Measurements from ENCODE around the gene FLNB.

FLNB gene

DNA sequence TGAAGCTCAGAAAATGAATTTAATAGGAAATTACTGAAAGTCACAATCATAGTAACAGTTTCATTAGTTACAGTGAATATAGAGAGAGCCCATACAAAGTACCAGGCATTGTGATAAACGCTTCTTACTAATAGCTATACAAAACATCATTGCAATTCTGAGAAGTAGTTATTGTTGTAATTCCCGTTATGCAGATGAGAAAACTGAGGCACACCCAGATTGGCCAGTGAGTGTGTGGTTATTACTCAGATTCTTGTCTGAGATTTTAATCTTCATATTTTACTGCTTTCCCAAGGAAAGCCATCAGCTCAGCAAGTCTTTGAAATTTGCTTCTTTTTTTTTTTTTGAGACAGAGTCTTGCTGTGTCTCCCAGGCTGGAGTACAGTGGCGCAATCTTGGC is 14.3 kb downstream of the FLNB start:
- TF ChIP-seq, protein P1, sequence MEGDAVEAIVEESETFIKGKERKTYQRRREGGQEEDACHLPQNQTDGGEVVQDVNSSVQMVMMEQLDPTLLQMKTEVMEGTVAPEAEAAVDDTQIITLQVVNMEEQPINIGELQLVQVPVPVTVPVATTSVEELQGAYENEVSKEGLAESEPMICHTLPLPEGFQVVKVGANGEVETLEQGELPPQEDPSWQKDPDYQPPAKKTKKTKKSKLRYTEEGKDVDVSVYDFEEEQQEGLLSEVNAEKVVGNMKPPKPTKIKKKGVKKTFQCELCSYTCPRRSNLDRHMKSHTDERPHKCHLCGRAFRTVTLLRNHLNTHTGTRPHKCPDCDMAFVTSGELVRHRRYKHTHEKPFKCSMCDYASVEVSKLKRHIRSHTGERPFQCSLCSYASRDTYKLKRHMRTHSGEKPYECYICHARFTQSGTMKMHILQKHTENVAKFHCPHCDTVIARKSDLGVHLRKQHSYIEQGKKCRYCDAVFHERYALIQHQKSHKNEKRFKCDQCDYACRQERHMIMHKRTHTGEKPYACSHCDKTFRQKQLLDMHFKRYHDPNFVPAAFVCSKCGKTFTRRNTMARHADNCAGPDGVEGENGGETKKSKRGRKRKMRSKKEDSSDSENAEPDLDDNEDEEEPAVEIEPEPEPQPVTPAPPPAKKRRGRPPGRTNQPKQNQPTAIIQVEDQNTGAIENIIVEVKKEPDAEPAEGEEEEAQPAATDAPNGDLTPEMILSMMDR (IDR thresholded peaks at IDR 0.05; ENCODE audit: low read depth, low read length, missing control alignments), result no peak
- no peak overlapping the region for H3K4me3 ChIP-seq (replicated peaks; ENCODE audit: low read depth, low read length)

GRCh38 chr3:58023531-58023930 is 15.3 kb downstream of the FLNB start:
- H3K4me3 ChIP-seq (replicated peaks; ENCODE audit: low read depth, low read length), result no peak overlapping the region
- DNase-seq (ENCODE audit: extremely low read depth, low read depth), result no peak
- TF ChIP-seq, protein P1 (IDR thresholded peaks at IDR 0.05; ENCODE audit: low read depth, low read length, missing control alignments), result no peak

More for the DNA sequence above, 14.3 kb downstream of the FLNB start:
- no peak for DNase-seq (ENCODE audit: extremely low read depth, low read depth)

GRCh38 chr3:58025406-58025805 is 17.2 kb downstream of the FLNB start:
- TF ChIP-seq, protein P1 (IDR thresholded peaks at IDR 0.05; ENCODE audit: low read depth, low read length, missing control alignments), result no peak
- H3K4me3 ChIP-seq (replicated peaks; ENCODE audit: low read depth, low read length), result no peak overlapping the region
- DNase-seq (ENCODE audit: extremely low read depth, low read depth), result no peak

DNA sequence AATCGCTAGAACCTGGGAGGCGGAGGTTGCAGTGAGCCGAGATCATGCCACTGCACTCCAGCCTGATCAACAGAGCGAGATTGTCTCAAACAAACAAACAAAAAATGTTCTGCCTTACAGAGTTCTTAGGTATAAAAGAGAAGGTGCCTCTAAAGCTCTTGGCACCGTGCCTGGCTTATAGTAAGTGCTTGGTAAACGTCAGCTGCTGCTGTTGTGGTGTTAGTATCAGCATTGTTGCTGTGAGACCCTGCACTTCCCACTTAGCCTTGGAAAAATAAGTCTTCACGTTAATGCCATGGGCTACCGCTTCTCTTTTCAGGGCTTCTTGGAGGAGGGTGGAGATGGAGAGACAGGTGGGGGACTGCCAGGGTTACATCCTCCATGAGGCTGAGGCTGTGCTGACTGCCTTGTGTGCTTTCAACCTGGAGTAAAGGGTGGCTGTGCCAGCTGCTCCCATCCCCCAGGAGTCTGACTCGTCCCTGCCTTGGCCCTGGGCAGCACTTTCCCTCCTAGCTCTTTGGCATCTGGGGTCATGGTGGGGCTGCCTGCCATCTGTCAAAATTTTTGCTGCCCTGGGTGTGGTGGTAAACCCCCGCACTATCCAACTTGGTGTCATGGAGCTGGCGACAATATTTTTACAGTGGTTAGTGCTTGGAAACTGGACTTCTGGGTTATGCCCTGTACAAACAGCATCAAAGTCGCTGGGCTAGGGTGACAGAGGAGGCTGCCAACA is 17.8 kb downstream of the FLNB start:
- TF ChIP-seq, protein P1 (IDR thresholded peaks at IDR 0.05; ENCODE audit: low read depth, low read length, missing control alignments), result no peak
- no peak overlapping the region for H3K4me3 ChIP-seq (replicated peaks; ENCODE audit: low read depth, low read length)
- no peak for DNase-seq (ENCODE audit: extremely low read depth, low read depth)

- no peak for DNase-seq (ENCODE audit: extremely low read depth, low read depth)
- H3K4me3 ChIP-seq (replicated peaks; ENCODE audit: low read depth, low read length), result no peak overlapping the region
- TF ChIP-seq, protein P1 (IDR thresholded peaks at IDR 0.05; ENCODE audit: low read depth, low read length, missing control alignments), result no peak
Measured at GRCh38 chr3:58026598-58026997, 18.4 kb downstream of the FLNB start.

DNA sequence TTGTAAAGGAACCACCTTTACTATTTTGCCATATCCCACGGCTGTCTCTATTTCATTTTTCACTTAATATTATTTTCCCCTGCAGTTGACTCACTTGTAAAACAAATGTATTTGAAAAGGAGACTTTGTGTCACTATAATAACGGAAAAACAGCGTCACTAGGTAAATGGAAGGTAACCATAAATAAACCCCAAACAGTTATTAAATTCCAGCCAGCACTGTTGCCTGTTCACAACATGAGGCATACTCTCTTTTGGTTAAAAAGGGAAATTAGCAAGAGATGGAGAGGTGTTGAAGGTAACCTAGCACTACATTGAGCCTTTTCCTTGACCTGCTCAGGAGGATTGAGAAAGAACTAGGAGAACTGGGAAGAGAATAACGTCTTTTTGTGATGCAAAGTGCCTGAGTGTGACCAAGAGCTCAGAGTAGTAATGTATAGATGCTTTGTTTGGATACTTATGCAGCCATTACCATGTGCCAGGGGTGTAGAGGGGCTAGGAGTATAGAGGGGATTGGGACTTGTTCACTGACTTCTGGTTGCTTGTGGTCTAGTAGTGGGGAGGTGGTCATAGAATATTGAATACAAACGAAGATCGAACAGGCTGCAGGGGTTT is 19.6 kb downstream of the FLNB start:
- no peak overlapping the region for H3K4me3 ChIP-seq (replicated peaks; ENCODE audit: low read depth, low read length)
- TF ChIP-seq, protein P1 (IDR thresholded peaks at IDR 0.05; ENCODE audit: low read depth, low read length, missing control alignments), result no peak
- DNase-seq (ENCODE audit: extremely low read depth, low read depth), result no peak

Measured in HFF-Myc (cell line).